SK-N-SH treated with all-trans-retinoic acid at 6 μM for 48 hours (cell line): Measurements from ENCODE around the gene PSMB7.

Experiments used
- ATAC-seq: fragments of 200-7000 bp; cut with Tn5 transposase; 3 replicates; pipeline ENCODE4 v1.9.1; 2020; ENCODE audit warnings: mild to moderate bottlenecking, moderate library complexity
- ARNTL ChIP-seq: fragments of 450-650 bp; formaldehyde crosslinking; IDR thresholded peaks from 2 replicates; pipeline ENCODE4 v1.5.0; 2020; ENCODE audit warnings: low read depth, mild to moderate bottlenecking, moderate library complexity, borderline replicate concordance
- BACH2 ChIP-seq: fragments of 250-450 bp; sonication (Bioruptor Pico); IDR thresholded peaks from 2 replicates; pipeline ENCODE4 v1.9.0; 2021; ENCODE audit warnings: mild to moderate bottlenecking, borderline replicate concordance
- CREB5 ChIP-seq: fragments of 250-450 bp; sonication (Bioruptor Pico); IDR thresholded peaks from 2 replicates; pipeline ENCODE4 v1.5.1; 2020; ENCODE audit warnings: low read depth, mild to moderate bottlenecking, moderate library complexity
- CSDC2 ChIP-seq: fragments of 250-450 bp; sonication (Bioruptor Pico); IDR thresholded peaks from 2 replicates; pipeline ENCODE4 v1.5.0; 2020; ENCODE audit warnings: mild to moderate bottlenecking, moderate library complexity
- ESRRG ChIP-seq: fragments of 250-450 bp; sonication (Bioruptor Pico); IDR thresholded peaks from 2 replicates; pipeline ENCODE4 v1.6.1; 2021; ENCODE audit warnings: mild to moderate bottlenecking
- GLIS3 ChIP-seq: fragments of 250-450 bp; sonication (Bioruptor Pico); IDR thresholded peaks from 2 replicates; pipeline ENCODE4 v1.5.0; 2020; ENCODE audit warnings: mild to moderate bottlenecking, moderate library complexity
- ISL1 ChIP-seq: fragments of 250-450 bp; sonication (Bioruptor Pico); IDR thresholded peaks from 2 replicates; pipeline ENCODE4 v2.1.2; 2022; ENCODE audit warnings: mild to moderate bottlenecking, moderate library complexity
- OSR1 ChIP-seq: fragments of 250-450 bp; sonication (Bioruptor Pico); IDR thresholded peaks from 2 replicates; pipeline ENCODE4 v1.8.0; 2022; ENCODE audit warnings: moderate library complexity, mild to moderate bottlenecking, inconsistent platforms
- PATZ1 ChIP-seq: fragments of 250-450 bp; sonication (Bioruptor Pico); IDR thresholded peaks from 2 replicates; pipeline ENCODE4 v1.8.0; 2020; ENCODE audit warnings: mild to moderate bottlenecking, moderate library complexity, borderline replicate concordance
- POU6F1 ChIP-seq: fragments of 250-450 bp; sonication (Bioruptor Pico); IDR thresholded peaks from 2 replicates; pipeline ENCODE4 v1.8.0; 2021; ENCODE audit warnings: low read depth, mild to moderate bottlenecking, moderate library complexity, borderline replicate concordance
- TCF4 ChIP-seq: fragments of 250-450 bp; sonication (Bioruptor Pico); IDR thresholded peaks from 2 replicates; pipeline ENCODE4 v1.8.0; 2021; ENCODE audit warnings: mild to moderate bottlenecking, moderate library complexity, borderline replicate concordance
- TOX ChIP-seq: fragments of 250-450 bp; sonication (Bioruptor Pico); IDR thresholded peaks from 2 replicates; pipeline ENCODE4 v1.8.0; 2021; ENCODE audit warnings: mild to moderate bottlenecking, moderate library complexity, borderline replicate concordance
- TSHZ2 ChIP-seq: fragments of 250-450 bp; sonication (Bioruptor Pico); IDR thresholded peaks from 2 replicates; pipeline ENCODE4 v1.5.0; 2020; ENCODE audit warnings: mild to moderate bottlenecking, moderate library complexity
- ZFP3 ChIP-seq: fragments of 250-450 bp; sonication (Bioruptor Pico); IDR thresholded peaks from 2 replicates; pipeline ENCODE4 v1.5.0; 2020; ENCODE audit warnings: mild to moderate bottlenecking, moderate library complexity
- ZFP30 ChIP-seq: fragments of 450-650 bp; formaldehyde crosslinking; IDR thresholded peaks from 2 replicates; pipeline ENCODE4 v1.5.0; 2022; ENCODE audit warnings: mild to moderate bottlenecking, moderate library complexity
- ZNF565 ChIP-seq: fragments of 450-650 bp; formaldehyde crosslinking; conservative IDR thresholded peaks from 2 replicates; pipeline ENCODE4 v1.5.0; 2020; ENCODE audit warnings: low read depth, mild to moderate bottlenecking, moderate library complexity
- ZNF70 ChIP-seq: fragments of 450-650 bp; formaldehyde crosslinking; IDR thresholded peaks from 2 replicates; pipeline ENCODE4 v1.5.0; 2020; ENCODE audit warnings: mild to moderate bottlenecking, moderate library complexity
- ZNF8 ChIP-seq: fragments of 450-650 bp; formaldehyde crosslinking; IDR thresholded peaks from 2 replicates; pipeline ENCODE4 v1.5.0; 2020; ENCODE audit warnings: mild to moderate bottlenecking, moderate library complexity

Gene PSMB7

GRCh38 chr9:124392871-124393460 lies 22.3 kb downstream of the PSMB7 start:
- TF ChIP-seq TOX (CRISPR knock-in tag): no peak
- TF ChIP-seq OSR1: no peak
- no peak for TF ChIP-seq POU6F1 (CRISPR knock-in tag)
- TF ChIP-seq BACH2 (CRISPR knock-in tag): no peak
- TF ChIP-seq ZFP30 (CRISPR knock-in tag): no peak
- no peak for TF ChIP-seq PATZ1
- peak; percentile 66 for TF ChIP-seq TCF4 (CRISPR knock-in tag)
- TF ChIP-seq GLIS3 (CRISPR knock-in tag): no peak
- no peak for TF ChIP-seq CREB5
- no peak for TF ChIP-seq CSDC2
- 0 out of 2 replicates have a peak, but pooled peaks have one; percentile 35 for TF ChIP-seq TSHZ2 (CRISPR knock-in tag)
- peak; percentile 90 for ATAC-seq

- TF ChIP-seq ZNF70 (CRISPR knock-in tag): no peak
- TF ChIP-seq ZFP3 (CRISPR knock-in tag): no peak
- no peak for TF ChIP-seq ZNF565 (CRISPR knock-in tag)
- TF ChIP-seq ZNF8 (CRISPR knock-in tag): no peak
- TF ChIP-seq ESRRG (CRISPR knock-in tag): no peak
- TF ChIP-seq ISL1 (CRISPR knock-in tag): no peak
- TF ChIP-seq ARNTL: no peak
- no peak for TF ChIP-seq TCF4 (CRISPR knock-in tag)
- TF ChIP-seq CREB5: no peak
- TF ChIP-seq, all 23 proteins: peak for 0
- ATAC-seq: peak; percentile 41
Measured at GRCh38 chr9:124392254-124392870, 22.9 kb downstream of the PSMB7 start.

GRCh38 chr9:124390794-124391658 lies 24.2 kb downstream of the PSMB7 start:
- TF ChIP-seq TCF4 (CRISPR knock-in tag) (no peak), ZNF8 (CRISPR knock-in tag) (no peak), ZNF70 (CRISPR knock-in tag) (no peak), GLIS3 (CRISPR knock-in tag) (no peak), OSR1 (no peak)
- no peak for ATAC-seq
